ENCODE results near the gene ARL16. TPM values are rescaled to one million over a fixed set of nuclear protein-coding genes. Genes with fewer than 3 reads are reported as not detected.

Gene ARL16
- total RNA-seq, 6 experiments from 2014 or later, result 39.4 to 50.5 (median 46.7) TPM

DNA sequence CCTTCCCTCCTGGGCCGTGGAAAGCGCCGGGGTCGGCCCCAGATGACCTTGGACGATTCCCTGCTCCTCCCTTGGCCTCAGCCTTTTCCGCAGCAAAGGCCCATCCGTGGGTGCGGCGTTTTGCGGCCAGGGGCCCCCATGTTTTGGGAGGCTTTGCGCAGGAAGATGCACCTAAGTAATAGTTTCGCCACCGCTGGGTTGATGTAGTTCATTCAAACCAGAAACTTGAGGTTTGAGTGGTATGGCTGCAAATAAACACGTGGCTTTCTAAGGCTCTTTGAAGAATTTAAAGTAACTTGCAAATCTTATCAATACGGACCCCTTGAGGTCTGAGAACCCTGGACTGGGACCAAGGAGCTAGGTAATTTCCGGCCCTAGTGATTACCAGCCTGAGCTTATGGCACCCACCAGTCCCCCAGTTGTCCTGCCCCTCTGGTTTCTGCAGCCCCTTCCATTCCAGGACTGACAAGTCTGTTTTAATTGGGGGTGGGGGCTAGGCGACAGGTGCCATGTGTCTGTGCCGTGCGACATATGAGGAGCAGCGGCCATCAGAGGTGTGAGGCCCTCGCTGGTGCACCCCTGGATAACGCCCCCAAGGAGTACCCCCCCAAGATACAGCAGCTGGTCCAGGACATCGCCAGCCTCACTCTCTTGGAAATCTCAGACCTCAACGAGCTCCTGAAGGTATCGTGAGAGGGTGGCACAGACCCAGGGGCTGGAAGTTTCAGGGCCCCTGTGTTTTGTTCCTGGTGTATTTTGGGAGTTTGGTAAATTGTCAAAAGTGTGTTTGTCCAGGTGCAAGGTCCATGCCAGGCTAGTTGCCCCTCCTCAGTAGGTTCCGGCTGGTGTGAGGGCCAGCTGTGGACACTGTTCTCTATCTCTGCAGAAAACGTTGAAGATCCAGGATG is 20.4 kb upstream of the ARL16 start:
- H3K27me3 Mint-ChIP-seq (ENCODE audit: insufficient read depth), result peaks cover 9% of the 10 kb centered on the region
- H3K9me3 Mint-ChIP-seq, result no peaks in the 10 kb centered on the region
- H3K36me3 Mint-ChIP-seq (ENCODE audit: low read depth), result peaks cover 34% of the 10 kb centered on the region
- peak overlapping the region; percentile 86 for H3K4me3 Mint-ChIP-seq
- TF ChIP-seq, protein P1, sequence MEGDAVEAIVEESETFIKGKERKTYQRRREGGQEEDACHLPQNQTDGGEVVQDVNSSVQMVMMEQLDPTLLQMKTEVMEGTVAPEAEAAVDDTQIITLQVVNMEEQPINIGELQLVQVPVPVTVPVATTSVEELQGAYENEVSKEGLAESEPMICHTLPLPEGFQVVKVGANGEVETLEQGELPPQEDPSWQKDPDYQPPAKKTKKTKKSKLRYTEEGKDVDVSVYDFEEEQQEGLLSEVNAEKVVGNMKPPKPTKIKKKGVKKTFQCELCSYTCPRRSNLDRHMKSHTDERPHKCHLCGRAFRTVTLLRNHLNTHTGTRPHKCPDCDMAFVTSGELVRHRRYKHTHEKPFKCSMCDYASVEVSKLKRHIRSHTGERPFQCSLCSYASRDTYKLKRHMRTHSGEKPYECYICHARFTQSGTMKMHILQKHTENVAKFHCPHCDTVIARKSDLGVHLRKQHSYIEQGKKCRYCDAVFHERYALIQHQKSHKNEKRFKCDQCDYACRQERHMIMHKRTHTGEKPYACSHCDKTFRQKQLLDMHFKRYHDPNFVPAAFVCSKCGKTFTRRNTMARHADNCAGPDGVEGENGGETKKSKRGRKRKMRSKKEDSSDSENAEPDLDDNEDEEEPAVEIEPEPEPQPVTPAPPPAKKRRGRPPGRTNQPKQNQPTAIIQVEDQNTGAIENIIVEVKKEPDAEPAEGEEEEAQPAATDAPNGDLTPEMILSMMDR (IDR thresholded peaks at IDR 0.05), result no peak
- peak overlapping the region; percentile 67 for H3K27ac Mint-ChIP-seq
- peaks cover 20% of the 10 kb centered on the region for H3K4me1 Mint-ChIP-seq (ENCODE audit: low read depth)
- no peak for DNase-seq

DNA sequence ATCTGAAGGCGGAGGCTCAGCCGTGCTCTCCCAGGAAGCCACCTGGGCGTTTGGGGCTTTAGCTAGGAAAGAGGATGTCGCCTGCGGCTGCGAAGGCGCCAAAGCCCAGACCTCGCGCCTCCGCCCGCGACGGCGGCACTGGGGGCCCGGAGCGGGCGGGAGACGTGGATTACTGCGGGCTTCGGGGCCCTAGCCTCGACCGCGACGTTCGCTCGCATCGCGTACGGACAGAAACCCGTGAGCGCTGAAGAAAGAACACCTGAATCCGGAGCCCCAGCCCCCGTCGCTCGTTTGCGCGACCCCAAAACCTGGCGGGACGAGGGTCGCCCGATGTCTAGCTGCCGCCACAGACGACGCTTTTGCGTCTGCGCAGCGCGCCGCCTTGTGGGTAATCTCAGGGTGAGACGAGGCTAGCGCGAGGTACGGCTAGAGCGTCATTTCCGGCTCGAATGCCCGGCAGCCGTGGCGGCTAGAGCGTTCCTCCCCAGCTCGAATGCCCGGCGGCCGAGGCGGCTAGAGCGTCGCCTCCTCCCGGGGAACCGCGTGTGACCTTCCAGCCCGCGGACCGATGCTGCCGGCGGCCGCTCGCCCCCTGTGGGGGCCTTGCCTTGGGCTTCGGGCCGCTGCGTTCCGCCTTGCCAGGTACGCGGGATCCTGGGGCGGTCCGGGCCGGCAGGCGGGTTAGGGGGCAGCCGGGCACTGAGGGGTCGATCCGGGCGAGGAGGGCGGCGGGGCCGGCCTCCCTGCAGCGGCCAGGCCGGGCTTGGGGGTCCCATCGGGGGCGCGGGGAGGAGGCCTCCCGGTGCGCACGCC is 19.5 kb upstream of the ARL16 start, which contains the start of gene MRPL12:
Gene MRPL12 (plus strand): TSS at position 434 of the 813 bp plus-strand sequence. CDS start 135 bp downstream, at position 569.
- H3K4me1 Mint-ChIP-seq (ENCODE audit: low read depth), result peaks cover 20% of the 10 kb centered on the region
- H3K9me3 Mint-ChIP-seq, result no peaks in the 10 kb centered on the region
- peak within 1 kb of the TSS; percentile 97 for H3K4me3 Mint-ChIP-seq
- TF ChIP-seq, protein P1 (IDR thresholded peaks at IDR 0.05), result peak; percentile 73
- DNase-seq, result peak; percentile 88
- peak within 1 kb of the TSS; percentile 98 for H3K27ac Mint-ChIP-seq
- peaks cover 9% of the 10 kb centered on the region for H3K27me3 Mint-ChIP-seq (ENCODE audit: insufficient read depth)
- peaks cover 40% of the 10 kb centered on the region for H3K36me3 Mint-ChIP-seq (ENCODE audit: low read depth)

DNA sequence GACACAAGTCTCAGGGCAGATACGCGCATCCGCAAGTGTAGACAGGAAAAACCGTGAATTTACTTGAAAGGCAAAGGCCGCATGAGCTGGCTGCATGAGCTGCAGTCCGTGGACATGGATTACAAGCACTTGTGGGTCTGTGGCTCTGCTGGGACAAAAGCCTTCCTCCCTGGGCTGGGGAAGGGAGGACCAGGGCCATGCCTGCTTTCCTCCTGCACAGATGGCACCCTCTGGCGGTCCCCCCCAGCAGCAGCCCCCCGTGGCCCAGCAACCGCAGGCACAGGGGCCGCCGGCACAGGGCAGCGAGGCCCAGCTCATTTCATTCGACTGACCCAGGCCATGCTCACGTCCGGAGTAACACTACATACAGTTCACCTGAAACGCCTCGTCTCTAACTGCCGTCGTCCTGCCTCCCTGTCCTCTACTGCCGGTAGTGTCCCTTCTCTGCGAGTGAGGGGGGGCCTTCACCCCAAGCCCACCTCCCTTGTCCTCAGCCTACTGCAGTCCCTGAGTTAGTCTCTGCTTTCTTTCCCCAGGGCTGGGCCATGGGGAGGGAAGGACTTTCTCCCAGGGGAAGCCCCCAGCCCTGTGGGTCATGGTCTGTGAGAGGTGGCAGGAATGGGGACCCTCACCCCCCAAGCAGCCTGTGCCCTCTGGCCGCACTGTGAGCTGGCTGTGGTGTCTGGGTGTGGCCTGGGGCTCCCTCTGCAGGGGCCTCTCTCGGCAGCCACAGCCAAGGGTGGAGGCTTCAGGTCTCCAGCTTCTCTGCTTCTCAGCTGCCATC is 17.9 kb upstream of the ARL16 start:
- peak overlapping the region; percentile 98 for H3K27ac Mint-ChIP-seq
- DNase-seq, result no peak

DNA sequence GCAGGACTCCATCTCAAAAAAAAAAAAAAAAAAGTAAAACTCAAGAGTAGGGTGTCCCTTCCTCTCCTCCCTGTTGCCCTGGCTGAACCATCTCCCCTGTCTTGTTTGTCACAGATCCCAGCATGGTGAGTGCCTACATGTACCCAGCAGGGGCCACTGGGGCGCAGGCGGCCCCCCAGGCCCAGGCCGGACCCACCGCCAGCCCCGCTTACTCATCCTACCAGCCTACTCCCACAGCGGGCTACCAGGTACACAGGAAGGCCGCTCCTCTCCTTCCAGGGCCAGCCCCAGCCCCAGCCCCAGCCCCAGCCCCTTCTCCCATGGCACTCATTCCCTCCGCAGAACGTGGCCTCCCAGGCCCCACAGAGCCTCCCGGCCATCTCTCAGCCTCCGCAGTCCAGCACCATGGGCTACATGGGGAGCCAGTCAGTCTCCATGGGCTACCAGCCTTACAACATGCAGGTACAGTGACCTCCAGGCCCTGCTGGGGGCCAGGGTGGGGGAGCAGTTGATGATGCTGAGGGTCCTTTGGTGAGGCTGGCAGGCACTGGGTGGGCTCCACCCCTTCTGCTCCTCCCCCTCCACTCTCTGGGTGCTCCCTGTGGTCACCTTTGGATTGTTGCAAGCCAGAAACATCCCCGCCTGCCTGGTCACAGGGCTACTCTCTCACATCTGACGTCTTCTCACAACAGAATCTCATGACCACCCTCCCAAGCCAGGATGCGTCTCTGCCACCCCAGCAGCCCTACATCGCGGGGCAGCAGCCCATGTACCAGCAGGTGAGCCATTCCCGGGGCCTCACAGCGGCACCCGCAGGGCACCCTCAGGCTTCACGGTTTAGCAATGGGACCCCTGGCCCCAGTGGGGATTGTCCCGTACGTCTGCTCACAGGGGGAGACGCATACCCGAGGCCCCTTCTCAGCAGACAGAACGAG is 17.0 kb upstream of the ARL16 start:
- Mint-ChIP-seq H3K4me3 (0 out of 2 replicates have a peak overlapping the region, but pooled peaks have one; percentile 1), H3K4me1 (ENCODE audit: low read depth) (peaks cover 20% of the 10 kb centered on the region), H3K27ac (peak overlapping the region; percentile 98; the same call in 1 of the 2 replicates), H3K27me3 (ENCODE audit: insufficient read depth) (peaks cover 11% of the 10 kb centered on the region), H3K36me3 (ENCODE audit: low read depth) (peaks cover 39% of the 10 kb centered on the region), H3K9me3 (no peaks in the 10 kb centered on the region)
- no peak for DNase-seq
- TF ChIP-seq, protein P1 (IDR thresholded peaks at IDR 0.05), result no peak

More for the DNA sequence above, 17.9 kb upstream of the ARL16 start:
- peak overlapping the region; percentile 97 for H3K4me3 Mint-ChIP-seq
- H3K36me3 Mint-ChIP-seq (ENCODE audit: low read depth), result peaks cover 47% of the 10 kb centered on the region
- H3K27me3 Mint-ChIP-seq (ENCODE audit: insufficient read depth), result peaks cover 11% of the 10 kb centered on the region
- no peaks in the 10 kb centered on the region for H3K9me3 Mint-ChIP-seq
- TF ChIP-seq, protein P1 (IDR thresholded peaks at IDR 0.05), result no peak; the same call in 1 of the 2 replicates
- H3K4me1 Mint-ChIP-seq (ENCODE audit: low read depth), result peaks cover 20% of the 10 kb centered on the region

All from HFFc6 (cell line).